Mesenchymal stem cell (in vitro differentiated cells and primary cell): ENCODE data around the gene TNS1.
A peak's percentile ranks its signal among the peaks of the same experiment; 100 is the strongest.

Experiments used
- DNase-seq: peaks from one replicate; pipeline ENCODE4 v3.0.0-alpha.2; 2013
- H2AFZ ChIP-seq: one replicate; pipeline ENCODE4 v1.6.1; 2013; ENCODE audit warnings: low read depth, mild to moderate bottlenecking, control low read depth, inconsistent platforms, low read length, moderate library complexity
- H2AK5ac ChIP-seq: 2 replicates; pipeline ENCODE4 v1.6.1; 2013; ENCODE audit warnings: low read length, moderate library complexity, mild to moderate bottlenecking, inconsistent platforms; ENCODE audit not compliant: severe bottlenecking
- H2BK120ac ChIP-seq: one replicate; pipeline ENCODE4 v1.6.1; 2013; ENCODE audit warnings: low read depth, mild to moderate bottlenecking, inconsistent platforms, low read length, moderate library complexity
- H2BK12ac ChIP-seq, 2 experiments: one replicate each; pipeline ENCODE4 v1.6.1; 2013; ENCODE audit warnings: inconsistent platforms in 2 of 2, low read length in 2 of 2, mild to moderate bottlenecking in 2 of 2, moderate library complexity in 2 of 2, control low read depth in 1 of 2
- H2BK15ac ChIP-seq: one replicate; pipeline ENCODE4 v1.6.1; 2013; ENCODE audit warnings: mild to moderate bottlenecking, low read depth, inconsistent platforms; ENCODE audit not compliant: poor library complexity, severe bottlenecking
- H2BK5ac ChIP-seq: 2 replicates; pipeline ENCODE4 v1.6.1; 2013; ENCODE audit warnings: low read depth, mild to moderate bottlenecking, low read length, control low read depth, inconsistent platforms; ENCODE audit not compliant: poor library complexity, severe bottlenecking
- H3K14ac ChIP-seq, 2 experiments: one replicate each; pipeline ENCODE4 v1.6.1; 2013; ENCODE audit warnings: inconsistent platforms in 2 of 2, low read length in 2 of 2, control low read depth in 1 of 2, mild to moderate bottlenecking in 1 of 2, moderate library complexity in 1 of 2
- H3K18ac ChIP-seq, 2 experiments: one replicate each; pipeline ENCODE4 v1.6.1; 2013; ENCODE audit warnings: inconsistent platforms in 2 of 2, low read length in 2 of 2, control low read depth in 1 of 2, low read depth in 1 of 2, mild to moderate bottlenecking in 1 of 2
- H3K23ac ChIP-seq, 2 experiments: one replicate each; pipeline ENCODE4 v1.6.1; 2013; ENCODE audit warnings: inconsistent platforms in 2 of 2, low read length in 2 of 2, mild to moderate bottlenecking in 2 of 2, moderate library complexity in 2 of 2, control low read depth in 1 of 2
- H3K27ac ChIP-seq: 2 replicates; pipeline ENCODE4 v1.5.1; 2013; ENCODE audit warnings: mild to moderate bottlenecking, moderate library complexity, low read length, control low read depth, inconsistent platforms; ENCODE audit not compliant: poor library complexity, severe bottlenecking
- H3K27me3 ChIP-seq, 2 experiments: 2 replicates each; pipeline versions ENCODE4 v1.6.1 to v1.7.0; 2013; ENCODE audit warnings: low read length in 2 of 2, mild to moderate bottlenecking in 2 of 2, moderate library complexity in 2 of 2, control low read depth in 1 of 2, inconsistent platforms in 1 of 2; ENCODE audit not compliant: control insufficient read depth in 1 of 2, insufficient read depth in 1 of 2
- H3K36me3 ChIP-seq, 2 experiments: 2 replicates each; pipeline versions ENCODE4 v1.6.1 to v1.7.0; 2013; ENCODE audit warnings: low read length in 2 of 2, control low read depth in 1 of 2, inconsistent platforms in 1 of 2, low read depth in 1 of 2, mild to moderate bottlenecking in 1 of 2; ENCODE audit not compliant: insufficient read depth in 2 of 2, control insufficient read depth in 1 of 2
- H3K4ac ChIP-seq, 2 experiments: one replicate each; pipeline ENCODE4 v1.6.1; 2013; ENCODE audit warnings: inconsistent platforms in 2 of 2, low read length in 2 of 2, mild to moderate bottlenecking in 2 of 2, moderate library complexity in 2 of 2, control low read depth in 1 of 2, low read depth in 1 of 2
- H3K4me1 ChIP-seq: 2 replicates; pipeline ENCODE4 v1.6.1; 2013; ENCODE audit warnings: low read depth, low read length, control low read depth; ENCODE audit not compliant: control insufficient read depth, insufficient read depth
- H3K4me2 ChIP-seq: 2 replicates; pipeline ENCODE4 v1.6.1; 2013; ENCODE audit warnings: low read length, mild to moderate bottlenecking, inconsistent platforms; ENCODE audit not compliant: poor library complexity, severe bottlenecking
- H3K4me3 ChIP-seq, 2 experiments: 2 replicates each; pipeline versions ENCODE4 v1.5.1 to v1.7.0; 2013; ENCODE audit warnings: low read length in 2 of 2, mild to moderate bottlenecking in 2 of 2, control low read depth in 1 of 2, low read depth in 1 of 2; ENCODE audit not compliant: insufficient read depth in 1 of 2
- H3K79me1 ChIP-seq: replicated peaks from 2 replicates; pipeline ENCODE4 v1.6.1; 2013; ENCODE audit warnings: mild to moderate bottlenecking, control low read depth, low read length, inconsistent platforms; ENCODE audit not compliant: poor library complexity, severe bottlenecking
- H3K9ac ChIP-seq: 2 replicates; pipeline ENCODE4 v1.7.0; 2013; ENCODE audit warnings: mild to moderate bottlenecking, low read length, moderate library complexity
- H3K9me3 ChIP-seq: 2 replicates; pipeline ENCODE4 v1.7.0; 2013; ENCODE audit warnings: mild to moderate bottlenecking, low read length; ENCODE audit not compliant: control insufficient read depth
- H4K8ac ChIP-seq: one replicate; pipeline ENCODE4 v1.6.1; 2013; ENCODE audit warnings: inconsistent platforms, mild to moderate bottlenecking, low read length, moderate library complexity
- H4K91ac ChIP-seq: one replicate; pipeline ENCODE4 v1.6.1; 2013; ENCODE audit warnings: mild to moderate bottlenecking, low read length, inconsistent platforms
- whole genome bisulfite sequencing: methylation state at CpG from one replicate; pipeline ENCODE4 v1.1.7; 2013; ENCODE audit warnings: mixed read lengths; 5-methylcytosine and 5-hydroxymethylcytosine counted together

Gene TNS1

DNA sequence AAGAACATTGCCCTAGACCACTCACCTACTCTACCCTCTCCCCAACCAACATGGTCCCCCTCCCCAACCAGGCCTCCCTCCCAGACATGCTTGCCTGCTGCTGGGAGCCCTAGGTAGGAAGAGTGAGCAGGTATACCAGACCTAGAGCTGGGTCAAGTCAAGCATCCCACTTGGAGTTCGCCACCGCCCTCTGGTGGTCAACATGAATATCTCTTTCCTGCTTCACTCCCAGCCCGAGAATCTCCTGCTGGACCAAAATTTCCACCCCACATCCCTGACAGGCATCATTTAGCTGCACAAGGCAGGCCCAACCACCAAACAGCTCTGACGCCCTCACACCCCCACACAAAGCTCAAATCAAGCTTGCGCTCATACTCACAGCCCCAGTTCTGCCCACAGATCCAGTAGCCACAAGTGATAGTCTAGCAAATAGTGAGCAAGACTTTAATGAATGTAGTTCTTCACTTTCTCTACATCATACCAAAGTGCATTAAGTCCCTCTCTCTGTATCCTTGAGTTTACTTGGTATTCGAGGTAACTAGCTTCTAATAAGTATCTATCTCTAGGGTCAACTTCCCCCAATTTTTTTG lies 116.0 kb downstream of the TNS1 start:
- Histone ChIP-seq H2BK15ac (no peak overlapping the region), H3K4ac (no peak overlapping the region), H3K18ac (no peak overlapping the region), H3K14ac (no peak overlapping the region), H3K4me1 (peaks cover 14% of the 10 kb centered on the region), H3K4me3 (no peak overlapping the region), H2AFZ (no peak overlapping the region), H2BK5ac (no peak overlapping the region), H2AK5ac (no peak overlapping the region), H4K91ac (no peak overlapping the region), H4K8ac (peak overlapping the region; percentile 35), H2BK120ac (no peak overlapping the region), H3K27ac (no peak overlapping the region), H3K9ac (no peak overlapping the region), H2BK12ac (no peak overlapping the region), H3K4me2 (no peak overlapping the region), H3K79me1 (peaks cover 9% of the 10 kb centered on the region), H3K36me3 (peaks cover 64 to 94% of the 10 kb centered on the region in 2 experiments), H3K27me3 (no peaks in the 10 kb centered on the region), H3K9me3 (no peaks in the 10 kb centered on the region), H3K23ac (no peak overlapping the region)
- DNase-seq = peak; percentile 72
- WGBS = 22% methylated on average over 5 of the region's 6 CpGs

DNA sequence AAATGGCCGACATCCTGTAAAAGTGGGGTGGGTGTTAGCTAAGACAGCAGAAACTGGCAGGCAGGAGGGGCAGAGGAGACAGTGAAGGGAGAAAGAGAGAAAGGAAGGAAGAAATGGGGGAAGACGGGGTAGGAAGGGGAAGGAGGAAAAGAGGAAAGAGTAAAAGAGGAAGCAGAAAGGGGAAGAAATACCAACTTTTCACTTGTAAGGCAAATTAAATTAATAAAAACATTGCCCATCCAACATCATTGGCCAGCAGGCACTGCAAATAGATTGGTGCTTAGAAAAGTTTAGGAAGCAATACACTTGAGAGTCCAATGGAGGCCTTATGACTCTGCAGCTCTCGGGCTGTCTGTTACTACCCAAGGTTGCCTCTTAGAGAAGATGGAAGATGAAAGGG lies 116.7 kb downstream of the TNS1 start:
- Histone ChIP-seq H3K79me1 (peaks cover 12% of the 10 kb centered on the region), H2BK12ac (no peak overlapping the region), H3K18ac (no peak overlapping the region), H3K27ac (no peak overlapping the region), H3K9me3 (no peaks in the 10 kb centered on the region), H4K91ac (no peak overlapping the region), H3K4me1 (peaks cover 13% of the 10 kb centered on the region), H2AK5ac (no peak overlapping the region), H2BK5ac (no peak overlapping the region), H3K4ac (no peak overlapping the region), H2BK120ac (no peak overlapping the region), H3K14ac (no peak overlapping the region), H4K8ac (no peak overlapping the region), H2AFZ (no peak overlapping the region), H3K4me2 (no peak overlapping the region), H3K27me3 (no peaks in the 10 kb centered on the region), H3K36me3 (peaks cover 64 to 94% of the 10 kb centered on the region in 2 experiments), H3K4me3 (no peak overlapping the region), H3K23ac (no peak overlapping the region), H2BK15ac (no peak overlapping the region), H3K9ac (peak overlapping the region; percentile 27)
- WGBS = 86% methylated on average over 2 of the region's 3 CpGs
- no peak for DNase-seq

DNA sequence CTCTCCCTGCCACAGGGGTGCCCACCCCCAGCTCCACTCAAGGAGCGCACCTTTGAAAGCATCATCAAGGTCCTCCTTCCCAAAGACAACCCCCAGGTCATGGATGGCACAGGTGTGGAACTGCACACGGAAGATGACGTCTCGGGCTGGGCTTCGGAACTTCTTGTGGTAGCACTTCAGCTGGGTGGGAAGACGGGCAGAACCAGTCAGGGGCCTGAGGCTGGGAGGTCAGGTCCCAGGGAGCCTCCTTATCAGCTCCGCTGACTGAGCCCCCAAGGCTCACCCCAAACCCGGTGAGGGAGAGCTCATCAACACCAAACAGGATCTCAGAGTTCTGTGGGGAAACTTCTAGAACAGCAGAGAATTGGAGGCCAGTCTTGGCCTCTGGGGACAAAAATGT lies 117.8 kb downstream of the TNS1 start:
- Histone ChIP-seq H3K9me3 (no peaks in the 10 kb centered on the region), H3K4me1 (peaks cover 9% of the 10 kb centered on the region), H2AK5ac (no peak overlapping the region), H3K36me3 (peaks cover 69 to 96% of the 10 kb centered on the region in 2 experiments), H3K27me3 (no peaks in the 10 kb centered on the region), H2BK5ac (no peak overlapping the region), H4K8ac (no peak overlapping the region), H2BK120ac (no peak overlapping the region), H3K4me2 (no peak overlapping the region), H3K23ac (no peak overlapping the region), H3K14ac (no peak overlapping the region), H3K9ac (peak overlapping the region; percentile 27), H3K27ac (no peak overlapping the region), H2AFZ (no peak overlapping the region), H3K4ac (no peak overlapping the region), H3K18ac (no peak overlapping the region), H3K79me1 (peaks cover 12% of the 10 kb centered on the region), H4K91ac (no peak overlapping the region), H2BK12ac (no peak overlapping the region), H3K4me3 (no peak overlapping the region), H2BK15ac (no peak overlapping the region)
- WGBS = 94% methylated on average over 8 of the region's 8 CpGs
- no peak for DNase-seq

DNA sequence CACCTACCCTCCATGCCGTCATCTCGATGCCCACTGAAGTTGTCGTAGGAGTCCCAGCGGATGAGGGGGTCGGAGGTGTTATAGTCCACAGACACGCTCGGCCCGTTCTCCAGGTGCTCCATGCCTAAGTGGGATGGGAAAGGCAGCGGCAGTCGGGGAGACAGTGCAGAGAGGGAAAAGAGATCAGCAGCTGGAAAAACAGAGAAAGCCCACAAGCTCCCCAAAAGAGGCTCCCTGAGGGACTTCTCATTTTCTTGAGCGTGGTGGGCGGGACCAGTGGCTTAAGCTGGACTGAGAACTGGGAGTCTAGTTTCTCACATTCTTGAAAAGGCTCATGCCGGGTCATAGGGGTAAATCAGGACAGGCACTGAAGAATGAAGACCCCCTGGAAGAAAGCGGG lies 121.9 kb downstream of the TNS1 start:
- no peak overlapping the region for H3K18ac ChIP-seq
- no peak overlapping the region for H3K4me2 ChIP-seq
- no peak overlapping the region for H3K4ac ChIP-seq
- no peak overlapping the region for H2AFZ ChIP-seq
- no peak overlapping the region for H3K4me3 ChIP-seq
- DNase-seq = no peak
- H3K9ac ChIP-seq = no peak overlapping the region
- H3K79me1 ChIP-seq = peaks cover 18% of the 10 kb centered on the region
- H2AK5ac ChIP-seq = no peak overlapping the region
- H2BK120ac ChIP-seq = no peak overlapping the region
- H3K23ac ChIP-seq = no peak overlapping the region
- no peak overlapping the region for H3K27ac ChIP-seq
- H4K8ac ChIP-seq = no peak overlapping the region
- H2BK5ac ChIP-seq = no peak overlapping the region
- no peaks in the 10 kb centered on the region for H3K27me3 ChIP-seq
- no peak overlapping the region for H4K91ac ChIP-seq
- peaks cover 75 to 98% of the 10 kb centered on the region in 2 experiments for H3K36me3 ChIP-seq
- peaks cover 8% of the 10 kb centered on the region for H3K4me1 ChIP-seq
- H2BK12ac ChIP-seq = no peak overlapping the region
- WGBS = 91% methylated on average over 14 of the region's 14 CpGs
- no peak overlapping the region for H2BK15ac ChIP-seq
- H3K14ac ChIP-seq = no peak overlapping the region
- H3K9me3 ChIP-seq = no peaks in the 10 kb centered on the region
